ENCODE data around the gene TTC39B.

DNA sequence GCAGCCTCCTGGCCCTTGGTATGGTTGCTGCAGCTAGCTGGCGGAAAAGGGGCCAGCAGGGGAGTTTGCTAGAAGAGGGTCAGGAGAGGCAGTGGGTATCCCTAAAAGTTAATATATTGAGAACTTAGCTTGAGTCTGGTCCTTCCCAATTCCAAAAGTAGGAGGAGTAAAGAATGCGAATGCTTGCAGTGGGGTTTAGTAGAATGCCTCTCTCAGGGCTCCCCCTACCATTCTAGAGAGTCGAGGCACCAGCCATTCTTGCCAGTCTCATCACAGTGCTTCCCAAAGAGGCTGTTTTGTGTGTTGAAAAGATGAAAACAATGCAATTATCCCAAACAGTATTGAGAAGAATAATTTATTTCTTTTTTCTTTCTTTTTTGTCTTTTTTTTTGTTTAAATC lies 26.4 kb downstream of the TTC39B start:
- TF ChIP-seq EP300 (IDR thresholded peaks at IDR 0.05), result no peak
- TF ChIP-seq, protein P1, sequence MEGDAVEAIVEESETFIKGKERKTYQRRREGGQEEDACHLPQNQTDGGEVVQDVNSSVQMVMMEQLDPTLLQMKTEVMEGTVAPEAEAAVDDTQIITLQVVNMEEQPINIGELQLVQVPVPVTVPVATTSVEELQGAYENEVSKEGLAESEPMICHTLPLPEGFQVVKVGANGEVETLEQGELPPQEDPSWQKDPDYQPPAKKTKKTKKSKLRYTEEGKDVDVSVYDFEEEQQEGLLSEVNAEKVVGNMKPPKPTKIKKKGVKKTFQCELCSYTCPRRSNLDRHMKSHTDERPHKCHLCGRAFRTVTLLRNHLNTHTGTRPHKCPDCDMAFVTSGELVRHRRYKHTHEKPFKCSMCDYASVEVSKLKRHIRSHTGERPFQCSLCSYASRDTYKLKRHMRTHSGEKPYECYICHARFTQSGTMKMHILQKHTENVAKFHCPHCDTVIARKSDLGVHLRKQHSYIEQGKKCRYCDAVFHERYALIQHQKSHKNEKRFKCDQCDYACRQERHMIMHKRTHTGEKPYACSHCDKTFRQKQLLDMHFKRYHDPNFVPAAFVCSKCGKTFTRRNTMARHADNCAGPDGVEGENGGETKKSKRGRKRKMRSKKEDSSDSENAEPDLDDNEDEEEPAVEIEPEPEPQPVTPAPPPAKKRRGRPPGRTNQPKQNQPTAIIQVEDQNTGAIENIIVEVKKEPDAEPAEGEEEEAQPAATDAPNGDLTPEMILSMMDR (IDR thresholded peaks at IDR 0.05), result no peak
